Nephron progenitor cell (in vitro differentiated cells): ENCODE results near the gene TEX35.

ENCODE experiments used
- DNase-seq: peaks from one replicate; pipeline ENCODE4 v3.0.0; 2021
- H3K27ac Mint-ChIP-seq: 2 replicates; pipeline ENCODE4 v1.8.0; 2021; ENCODE audit warnings: mild to moderate bottlenecking, moderate library complexity, mixed read lengths
- H3K27me3 Mint-ChIP-seq: 2 replicates; pipeline ENCODE4 v1.8.0; 2021; ENCODE audit warnings: mild to moderate bottlenecking, low read depth, mixed read lengths; ENCODE audit not compliant: poor library complexity
- H3K36me3 Mint-ChIP-seq: 2 replicates; pipeline ENCODE4 v1.8.0; 2021; ENCODE audit warnings: low read depth, mixed read lengths
- H3K4me1 Mint-ChIP-seq: 2 replicates; pipeline ENCODE4 v1.8.0; 2021; ENCODE audit warnings: mixed read lengths
- H3K4me3 Mint-ChIP-seq: 2 replicates; pipeline ENCODE4 v1.8.0; 2021; ENCODE audit warnings: mild to moderate bottlenecking, moderate library complexity, mixed read lengths
- H3K9me3 Mint-ChIP-seq: 2 replicates; pipeline ENCODE4 v1.8.0; 2021; ENCODE audit warnings: mild to moderate bottlenecking, moderate library complexity, mixed read lengths
- TF ChIP-seq, protein P1 (sequence below): fragments of 200-600 bp; sonication (generic); IDR thresholded peaks from 2 replicates; pipeline ENCODE4 v1.5.0; 2021; ENCODE audit warnings: antibody characterized with exemption

TEX35 gene

DNA sequence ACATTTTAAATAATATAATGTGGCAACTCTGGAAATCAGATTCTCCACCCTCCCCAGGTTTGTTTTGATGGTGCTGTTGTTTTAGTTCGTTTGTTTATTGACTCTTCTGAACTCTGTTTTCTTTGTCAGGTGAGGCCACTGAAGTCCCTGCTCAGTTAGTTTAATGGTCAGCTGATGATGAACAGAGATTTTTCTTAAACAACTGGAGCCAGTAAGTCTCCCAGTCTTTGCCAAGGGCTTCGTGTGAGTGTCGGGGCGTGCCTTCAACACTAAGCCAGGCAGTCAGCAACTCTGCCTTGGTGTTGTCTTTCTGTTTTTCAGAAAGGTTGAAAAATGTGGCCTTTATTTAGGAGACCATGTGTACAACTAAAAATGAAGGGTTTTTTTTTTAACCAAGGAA lies 58.9 kb downstream of the TEX35 start:
- Mint-ChIP-seq H3K27me3 (peaks cover 10% of the 10 kb centered on the region), H3K4me1 (peaks cover 13% of the 10 kb centered on the region), H3K36me3 (peaks cover 5% of the 10 kb centered on the region), H3K4me3 (no peak overlapping the region), H3K9me3 (peaks cover 17% of the 10 kb centered on the region), H3K27ac (no peak overlapping the region)
- DNase-seq, result no peak
- TF ChIP-seq, protein P1, sequence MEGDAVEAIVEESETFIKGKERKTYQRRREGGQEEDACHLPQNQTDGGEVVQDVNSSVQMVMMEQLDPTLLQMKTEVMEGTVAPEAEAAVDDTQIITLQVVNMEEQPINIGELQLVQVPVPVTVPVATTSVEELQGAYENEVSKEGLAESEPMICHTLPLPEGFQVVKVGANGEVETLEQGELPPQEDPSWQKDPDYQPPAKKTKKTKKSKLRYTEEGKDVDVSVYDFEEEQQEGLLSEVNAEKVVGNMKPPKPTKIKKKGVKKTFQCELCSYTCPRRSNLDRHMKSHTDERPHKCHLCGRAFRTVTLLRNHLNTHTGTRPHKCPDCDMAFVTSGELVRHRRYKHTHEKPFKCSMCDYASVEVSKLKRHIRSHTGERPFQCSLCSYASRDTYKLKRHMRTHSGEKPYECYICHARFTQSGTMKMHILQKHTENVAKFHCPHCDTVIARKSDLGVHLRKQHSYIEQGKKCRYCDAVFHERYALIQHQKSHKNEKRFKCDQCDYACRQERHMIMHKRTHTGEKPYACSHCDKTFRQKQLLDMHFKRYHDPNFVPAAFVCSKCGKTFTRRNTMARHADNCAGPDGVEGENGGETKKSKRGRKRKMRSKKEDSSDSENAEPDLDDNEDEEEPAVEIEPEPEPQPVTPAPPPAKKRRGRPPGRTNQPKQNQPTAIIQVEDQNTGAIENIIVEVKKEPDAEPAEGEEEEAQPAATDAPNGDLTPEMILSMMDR, result no peak
